Stimulated activated CD4-positive, alpha-beta T cell treated with anti-CD3 and anti-CD28 coated beads, Interleukin-4, amount 100 ng/mL, for 24 hours (primary cell): Measurements from ENCODE around the gene TRAK1.

Experiments used
- DNase-seq: peaks from one replicate; pipeline ENCODE4 v3.0.0-alpha.2; 2020

TRAK1 gene

DNA sequence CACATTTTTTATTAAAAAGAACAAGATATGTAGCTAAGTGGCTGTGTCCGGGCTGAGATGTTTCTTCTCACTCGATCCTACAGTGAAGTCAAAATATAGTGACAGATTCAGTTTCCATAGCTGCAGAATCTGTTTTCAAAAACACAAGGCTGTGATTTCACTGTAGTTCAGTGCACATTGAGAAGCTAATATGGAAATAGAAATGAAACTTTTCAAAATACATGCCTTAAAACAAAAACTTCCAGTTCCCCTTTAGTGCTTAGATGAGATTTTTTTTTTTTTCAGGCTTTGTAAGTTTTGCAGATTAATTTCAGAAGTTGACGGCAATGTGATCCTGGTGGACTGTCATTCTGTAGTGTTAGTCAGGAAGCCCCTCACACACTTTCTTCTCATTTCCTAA, 23.8 kb upstream of the TRAK1 start:
- DNase-seq = no peak

DNA sequence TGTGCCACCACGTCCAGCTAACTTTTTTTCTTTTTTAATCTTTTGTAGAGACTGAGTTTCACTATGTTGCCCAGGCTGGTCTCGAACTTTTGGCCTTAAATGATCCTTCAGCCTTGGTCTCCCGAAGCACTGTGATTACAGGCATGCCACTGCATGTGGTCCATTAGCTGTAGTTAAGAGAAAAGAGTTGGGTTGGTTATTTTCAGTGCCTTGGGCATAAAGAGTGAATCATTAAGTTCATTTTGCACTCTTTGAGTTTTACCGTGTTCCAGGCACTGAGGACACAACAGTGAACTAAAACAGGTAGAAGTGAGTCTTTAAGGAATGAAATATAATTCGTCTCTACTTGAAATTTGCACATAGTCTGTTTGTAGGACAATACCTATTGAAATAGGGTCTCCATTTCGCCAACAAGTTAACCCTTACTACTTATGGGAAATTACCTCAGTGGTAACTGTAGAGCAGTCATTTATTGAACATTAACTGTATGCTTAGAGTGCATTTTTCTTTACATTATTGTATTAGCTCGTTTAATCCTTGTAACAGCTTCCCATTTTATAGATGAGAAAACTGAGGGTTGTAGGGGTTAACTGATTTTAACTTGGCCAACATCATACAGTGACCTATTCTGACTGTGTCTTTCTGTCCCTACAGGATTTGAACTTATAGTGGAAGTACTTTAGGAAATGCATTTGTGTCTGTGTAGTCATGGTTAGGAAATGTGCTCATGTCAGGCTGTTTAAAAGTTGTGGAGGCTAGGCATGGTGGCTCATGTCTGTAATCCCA, 22.7 kb upstream of the TRAK1 start:
- no peak for DNase-seq

DNA sequence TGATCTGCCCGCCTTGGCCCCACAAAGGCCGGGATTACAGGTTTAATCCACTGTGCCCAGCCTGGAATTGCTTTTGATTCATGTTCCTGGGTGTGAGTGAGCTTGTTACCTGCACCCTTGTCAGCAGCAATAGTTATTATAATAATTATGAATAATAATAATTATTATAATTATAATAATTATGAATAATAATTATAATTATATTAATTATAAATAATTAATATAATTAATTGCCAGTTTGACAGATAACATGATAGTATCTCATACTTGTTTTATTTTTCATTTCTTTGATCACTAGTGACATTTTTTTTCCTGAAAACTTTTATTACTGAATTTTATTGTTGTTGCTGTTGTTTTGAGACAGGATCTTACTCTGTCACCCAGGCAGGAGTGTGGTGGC, 21.1 kb upstream of the TRAK1 start:
- no peak for DNase-seq

DNA sequence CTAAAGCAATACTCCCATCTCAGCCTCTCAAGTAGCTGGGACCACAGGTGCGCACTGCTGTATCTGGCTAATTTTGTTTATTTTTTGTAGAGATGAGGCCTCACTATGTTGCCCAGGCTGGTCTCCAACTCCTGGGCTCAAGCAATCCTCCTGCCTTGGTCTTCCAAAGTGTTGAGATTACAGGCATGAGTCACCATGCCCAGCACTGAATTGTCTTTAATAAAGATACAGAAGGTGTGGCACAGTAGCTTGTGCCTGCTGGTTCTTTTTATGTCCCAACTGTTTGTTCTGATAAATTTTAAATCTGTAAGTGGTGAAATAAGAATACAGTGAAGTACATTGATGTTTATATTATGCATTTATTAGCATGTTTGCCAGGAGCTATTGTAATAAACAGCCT, 20.6 kb upstream of the TRAK1 start:
- DNase-seq = no peak

DNA sequence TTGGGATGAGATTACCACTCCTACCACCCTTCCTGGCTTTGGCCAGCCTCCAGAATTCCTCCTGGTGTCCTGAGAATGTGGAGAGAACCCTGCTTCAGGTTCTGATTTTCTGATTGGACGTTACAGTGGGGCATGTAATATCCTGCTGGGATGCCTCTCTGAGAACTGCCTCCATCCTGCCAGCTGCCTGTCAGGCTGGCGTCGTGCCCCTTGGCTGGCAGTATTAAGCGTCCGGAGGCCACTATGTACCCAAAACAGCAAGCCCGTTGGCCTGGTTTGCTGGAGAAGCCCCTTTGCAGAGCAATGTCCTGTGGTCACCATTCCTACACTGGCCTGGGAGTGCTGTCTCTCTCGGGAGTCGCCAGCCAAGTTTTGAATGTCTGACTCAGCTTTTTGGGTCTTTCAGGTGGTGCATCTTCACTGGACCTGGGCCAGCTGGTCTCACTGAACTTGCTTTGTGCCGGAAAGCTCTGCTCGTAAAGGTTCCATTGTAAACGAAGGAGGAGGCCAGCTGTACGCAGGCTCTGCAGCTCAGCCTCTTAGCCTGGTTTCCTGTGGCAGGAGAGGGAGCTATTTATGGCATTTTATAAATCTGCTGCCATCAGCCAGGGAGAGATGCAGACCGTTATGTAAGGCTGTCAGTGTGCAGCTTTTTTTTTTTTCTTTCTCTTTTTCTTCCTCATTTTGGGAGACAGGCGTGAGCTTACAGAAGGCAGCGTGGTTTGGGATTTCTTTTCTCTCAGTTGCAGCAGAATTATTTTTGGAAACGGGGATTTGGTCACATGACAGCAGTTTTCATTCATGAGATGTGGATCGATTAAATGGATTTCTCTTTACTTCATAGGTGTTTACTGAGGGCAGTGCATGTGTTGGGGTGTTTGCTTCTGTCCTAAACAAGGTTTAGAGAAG, 19.0 kb upstream of the TRAK1 start:
- no peak for DNase-seq

DNA sequence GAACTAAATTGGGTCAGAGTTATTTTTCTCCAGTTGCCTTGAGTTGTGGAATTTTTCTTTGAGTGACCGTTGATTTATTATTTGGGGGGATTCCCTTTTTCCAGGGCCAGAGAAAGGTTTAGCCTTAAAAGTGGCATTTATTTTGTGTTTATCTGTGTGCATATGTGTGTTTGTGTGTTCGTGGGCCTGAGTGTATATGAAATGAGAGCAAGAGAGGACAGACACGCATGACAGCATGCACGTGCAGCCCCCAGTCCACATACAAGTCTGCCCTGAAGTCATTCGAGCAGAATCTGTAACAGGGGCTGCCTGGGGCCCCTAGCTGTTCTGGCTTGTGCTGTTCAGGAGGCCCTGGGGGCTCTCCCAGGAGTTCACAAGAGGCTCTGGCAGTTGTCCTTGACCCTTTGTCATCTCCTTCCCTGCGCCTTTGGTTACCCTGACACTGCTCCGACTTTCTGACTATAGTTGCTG, 18.3 kb upstream of the TRAK1 start:
- no peak for DNase-seq

DNA sequence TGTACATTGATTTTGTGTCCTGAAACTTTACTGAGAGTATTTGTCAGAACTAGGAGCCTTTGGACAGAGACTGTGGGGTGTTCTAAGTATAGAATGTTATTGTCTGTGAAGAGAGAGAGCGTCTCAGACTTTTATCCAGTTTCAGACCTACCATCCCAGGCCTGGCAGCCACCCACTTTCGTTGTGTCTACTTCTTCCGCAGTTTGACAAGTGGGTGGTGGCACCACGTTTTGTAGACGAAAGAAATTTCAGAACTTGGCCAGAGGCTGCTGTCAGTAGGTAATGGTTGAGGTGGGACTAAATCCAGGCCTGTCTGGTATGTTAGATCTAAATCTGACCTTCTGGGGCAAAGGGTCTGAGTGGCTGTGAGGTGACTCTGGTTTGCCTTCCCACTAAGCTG, 13.4 kb upstream of the TRAK1 start:
- no peak for DNase-seq

DNA sequence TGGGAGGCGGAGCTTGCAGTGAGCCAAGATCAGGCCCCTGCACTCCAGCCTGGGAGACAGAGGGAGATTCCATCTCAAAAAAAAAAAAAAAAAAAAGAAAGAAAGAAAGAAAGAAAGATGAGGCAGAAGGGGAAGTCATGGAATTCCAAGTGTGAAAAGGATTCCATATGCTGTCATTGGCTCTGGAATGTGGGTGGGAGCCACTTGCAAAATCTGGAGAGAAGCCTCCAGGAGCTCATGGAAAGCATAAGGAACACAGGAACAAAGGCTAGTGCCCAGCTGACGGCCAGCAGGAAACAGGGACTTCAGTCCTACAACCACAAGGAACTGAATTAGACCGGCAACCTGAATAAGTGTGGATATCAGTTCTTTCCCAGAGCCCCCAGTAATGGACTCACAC, 12.5 kb upstream of the TRAK1 start:
- DNase-seq = no peak

DNA sequence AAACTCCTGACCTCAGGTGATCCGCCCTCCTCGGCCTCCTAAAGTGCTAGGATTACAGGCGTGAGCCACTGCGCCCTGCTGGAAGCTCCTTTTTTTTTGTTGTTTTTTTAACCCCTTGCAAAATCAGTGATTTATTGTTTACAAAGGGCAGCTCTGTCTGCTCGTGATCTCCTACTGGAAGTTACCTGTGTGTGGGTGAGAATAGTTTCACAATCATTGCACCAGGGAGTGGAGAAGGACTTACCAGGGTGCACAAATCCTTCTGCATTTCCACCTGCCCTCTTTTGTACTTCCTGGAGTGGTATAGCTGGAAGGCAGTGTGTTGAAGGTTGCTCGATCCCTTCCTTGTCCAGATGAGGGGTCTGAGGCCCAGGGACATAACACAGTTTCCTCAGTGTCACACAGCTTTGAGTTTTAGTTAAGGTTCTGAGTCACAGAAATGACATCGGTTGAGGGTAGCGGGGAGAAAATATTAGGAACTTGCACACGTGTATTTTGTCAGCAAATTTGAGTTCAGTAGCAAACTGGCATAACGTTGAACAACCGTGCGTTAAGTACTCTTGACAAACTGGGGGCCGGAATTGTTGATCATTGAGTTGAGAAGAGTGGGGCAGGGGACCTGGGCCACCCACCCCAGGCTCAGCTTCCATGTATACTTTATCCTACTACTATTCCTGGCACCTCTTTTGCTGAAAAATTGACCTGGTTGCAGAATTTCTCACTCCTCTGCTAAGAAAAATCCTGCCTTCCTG, 11.3 kb upstream of the TRAK1 start:
- no peak for DNase-seq

DNA sequence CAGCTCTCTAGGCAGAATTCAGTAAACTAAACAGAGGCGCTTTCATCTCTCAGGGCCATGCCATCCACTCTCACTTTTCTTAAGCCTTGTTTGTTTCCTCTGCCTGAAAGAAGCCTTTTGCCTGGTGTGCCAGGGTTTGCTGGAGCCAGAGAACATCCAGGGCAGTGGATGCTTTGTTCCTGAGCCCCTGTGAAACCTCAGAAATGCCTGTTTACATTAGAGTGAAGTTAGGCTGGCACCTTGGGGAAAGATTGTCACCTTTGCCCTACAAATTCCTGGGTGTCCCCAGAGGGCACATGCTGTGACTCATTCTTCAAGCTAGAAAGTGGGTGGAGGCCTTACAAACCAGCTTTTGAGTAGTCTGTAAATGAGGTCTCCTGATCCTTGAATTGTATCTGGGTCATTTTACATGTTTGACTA, 10.7 kb upstream of the TRAK1 start:
- peak; percentile 34 for DNase-seq

DNA sequence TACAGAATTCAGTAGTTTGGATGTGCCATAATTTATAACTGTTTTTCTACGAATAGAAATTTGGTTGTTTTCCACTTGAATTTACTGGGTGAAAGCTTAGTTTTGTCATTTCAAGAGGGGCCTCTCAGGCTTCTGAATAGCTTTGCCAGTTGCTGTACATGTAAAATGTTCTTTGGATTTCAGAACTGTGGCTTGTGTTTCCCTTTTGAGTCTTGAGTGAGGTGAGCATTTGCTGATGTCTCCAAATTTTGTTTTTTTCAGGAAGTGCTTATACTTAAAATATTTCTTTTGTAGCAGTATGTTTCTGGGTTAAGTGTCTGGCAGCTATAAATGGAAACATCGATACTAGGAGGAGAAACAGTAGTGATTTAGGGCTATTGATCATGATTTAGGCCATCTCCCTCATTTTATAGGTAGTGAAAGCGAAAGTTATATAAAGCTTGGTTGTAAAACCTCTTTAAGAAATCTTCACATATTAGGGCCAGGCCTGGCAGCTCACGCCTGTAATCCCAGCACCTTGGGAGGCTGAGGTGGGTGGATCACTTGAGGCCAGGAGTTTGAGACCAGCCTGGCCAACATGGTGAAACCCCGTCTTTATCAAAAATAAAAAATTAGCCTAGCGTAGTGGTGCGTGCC, 9.2 kb upstream of the TRAK1 start:
- no peak for DNase-seq

DNA sequence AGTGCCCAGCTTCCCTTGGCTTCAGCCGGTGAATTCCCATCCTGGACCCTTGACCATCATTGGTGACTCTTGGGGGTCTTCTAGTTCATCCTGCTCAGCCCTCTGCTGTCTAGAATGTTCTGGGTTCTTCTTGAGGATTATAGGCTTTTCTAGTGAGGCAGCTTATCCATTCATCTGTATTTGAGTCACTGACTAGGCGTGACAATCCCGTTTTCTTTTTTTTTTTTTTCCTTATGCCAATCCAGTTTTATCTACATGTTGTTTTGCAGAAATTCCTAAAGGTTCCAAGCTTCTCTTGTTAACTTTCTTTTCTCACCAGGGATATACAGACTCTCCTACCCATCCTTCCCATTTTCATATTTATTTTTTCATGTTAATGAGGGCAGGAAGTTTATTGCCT, 6.6 kb upstream of the TRAK1 start:
- DNase-seq = no peak

DNA sequence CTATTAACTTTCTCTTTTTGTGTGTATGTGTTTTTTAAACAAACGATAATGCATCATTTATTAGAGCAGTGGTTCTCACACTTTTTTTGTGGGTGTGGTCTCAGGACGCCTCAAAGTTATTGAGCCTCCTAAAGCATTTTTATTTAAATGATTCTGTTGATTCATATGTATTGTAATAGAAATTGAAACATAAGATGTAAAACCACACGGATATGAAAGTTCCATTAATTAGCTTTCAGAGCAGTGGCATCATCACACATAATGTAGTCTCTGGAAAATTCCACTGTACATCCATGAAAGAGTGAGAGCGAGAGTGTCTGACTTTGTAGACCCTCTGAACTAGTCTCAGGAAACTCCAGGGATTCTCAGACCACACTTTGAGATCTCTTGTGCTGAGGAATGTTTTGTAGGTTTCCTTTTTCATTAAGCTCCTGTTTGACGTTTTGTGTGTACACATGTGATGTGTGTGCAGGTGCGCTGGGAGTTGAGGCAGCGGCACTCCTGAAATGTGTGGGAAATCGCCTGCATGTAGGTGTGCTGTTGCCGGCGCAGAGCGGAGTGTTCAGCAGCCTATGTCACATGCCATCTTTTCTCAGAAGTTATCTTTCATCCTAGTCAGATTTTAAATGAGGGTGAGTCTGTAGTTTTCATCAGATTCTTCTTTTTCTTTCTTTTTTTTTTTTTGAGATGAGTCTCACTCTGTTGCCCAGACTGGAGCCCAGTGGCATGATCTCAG, 5.3 kb upstream of the TRAK1 start:
- no peak for DNase-seq

DNA sequence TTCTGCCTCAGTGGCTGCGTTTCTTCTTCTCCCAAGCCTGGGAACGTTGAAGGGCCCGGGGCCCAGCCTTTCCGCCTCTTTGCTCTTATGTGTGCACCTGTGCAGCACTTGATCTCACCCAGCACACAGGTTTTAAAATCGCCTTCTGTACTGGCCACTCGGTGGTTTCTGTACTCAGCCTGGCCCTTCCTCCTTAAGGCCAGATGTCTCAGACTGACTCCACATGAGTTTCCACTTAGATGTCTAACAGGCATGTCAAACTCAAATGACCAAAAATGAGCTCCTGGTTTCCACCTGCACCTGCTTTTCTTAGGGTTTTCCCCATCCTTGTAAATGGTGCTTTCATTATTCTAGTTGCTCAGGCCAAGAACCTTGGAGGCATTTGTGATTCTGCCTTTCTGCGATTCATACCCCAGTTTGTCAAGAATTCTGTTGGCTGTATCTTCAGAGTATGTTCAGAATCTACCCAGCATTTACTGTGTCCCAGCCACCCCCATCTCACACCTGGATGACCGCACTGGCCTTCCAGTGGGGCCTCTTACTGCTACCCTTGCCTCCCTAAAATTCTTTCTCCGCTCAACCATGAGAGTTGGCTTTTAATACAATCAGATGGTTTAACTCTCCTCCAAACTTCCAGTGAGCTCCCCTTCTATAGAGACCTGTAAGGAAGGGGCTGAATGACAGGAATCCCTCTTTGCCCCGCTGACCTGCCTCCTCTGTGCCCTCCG, 2.2 kb upstream of the TRAK1 start:
- DNase-seq = no peak

DNA sequence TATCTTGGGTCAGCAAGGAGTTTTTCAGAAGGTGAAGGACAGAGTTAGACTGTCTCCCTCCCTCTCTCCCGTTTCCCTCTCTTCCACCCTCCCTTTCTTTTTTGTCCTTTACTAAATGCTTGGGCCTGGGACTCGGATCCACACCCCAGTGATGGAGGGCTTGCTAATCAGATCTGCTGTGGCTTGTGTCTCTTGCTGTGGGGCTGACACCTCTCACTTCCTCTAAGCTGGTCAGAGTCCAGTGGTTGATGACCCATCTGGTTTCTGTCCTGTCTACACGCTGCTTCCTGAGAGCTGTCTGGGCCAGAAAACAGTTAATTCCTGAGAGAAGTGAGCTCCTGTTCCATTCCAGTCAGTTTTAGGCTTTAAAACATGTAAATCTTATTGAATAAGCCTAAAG, 849 bp downstream of the TRAK1 start:
- DNase-seq = no peak

DNA sequence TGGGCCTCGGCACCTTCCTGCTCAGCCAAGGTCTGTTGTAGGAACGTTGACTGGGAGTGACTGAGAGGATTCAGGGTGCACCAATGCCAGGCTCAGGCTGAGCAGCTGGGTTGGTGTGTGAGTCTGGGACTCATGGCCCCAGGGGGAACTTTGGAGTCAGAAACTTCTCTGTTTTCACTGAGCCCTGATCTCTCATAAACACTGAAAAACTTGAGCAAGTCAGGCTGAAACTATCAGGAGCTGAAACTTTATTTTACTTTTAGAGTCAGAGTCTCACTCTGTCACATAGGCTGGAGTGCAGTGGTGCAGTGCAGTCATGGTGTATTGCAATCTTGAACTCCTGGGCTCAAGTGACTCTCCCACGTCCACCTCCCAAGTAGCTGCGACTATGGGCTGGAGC, 3.0 kb downstream of the TRAK1 start:
- DNase-seq = no peak

DNA sequence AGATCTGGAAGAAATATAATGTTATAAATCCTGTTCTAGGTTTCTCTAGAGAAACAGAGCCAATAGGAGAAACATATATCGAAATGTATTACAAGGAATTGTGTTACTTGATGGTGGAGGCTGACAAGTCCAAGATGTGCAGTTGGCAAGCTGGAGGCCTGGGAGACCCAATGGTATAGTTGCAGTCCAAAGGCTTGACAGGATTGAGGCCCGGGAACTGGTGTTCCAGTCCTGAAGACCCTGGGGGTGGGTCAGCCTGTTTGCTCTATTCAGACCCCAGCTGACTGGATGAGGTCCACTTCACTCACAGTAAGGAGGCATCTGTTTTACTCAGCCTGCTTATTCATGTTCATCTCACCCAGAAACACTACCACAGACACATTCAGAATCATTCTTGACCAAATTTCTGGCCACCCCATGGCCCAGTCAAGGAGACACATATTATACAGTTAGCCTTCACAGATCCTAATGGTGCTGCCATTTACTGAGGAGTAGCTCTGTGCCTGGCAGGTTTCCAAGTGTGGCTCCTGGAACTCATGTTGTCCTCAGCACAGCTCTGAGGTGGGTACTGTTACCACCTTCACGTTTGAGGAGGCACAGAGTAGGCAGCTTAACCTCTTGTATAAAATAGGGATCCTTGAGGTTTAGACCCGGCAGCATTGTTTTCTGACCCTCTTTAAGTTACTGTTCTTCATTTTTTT, 3.7 kb downstream of the TRAK1 start:
- no peak for DNase-seq

DNA sequence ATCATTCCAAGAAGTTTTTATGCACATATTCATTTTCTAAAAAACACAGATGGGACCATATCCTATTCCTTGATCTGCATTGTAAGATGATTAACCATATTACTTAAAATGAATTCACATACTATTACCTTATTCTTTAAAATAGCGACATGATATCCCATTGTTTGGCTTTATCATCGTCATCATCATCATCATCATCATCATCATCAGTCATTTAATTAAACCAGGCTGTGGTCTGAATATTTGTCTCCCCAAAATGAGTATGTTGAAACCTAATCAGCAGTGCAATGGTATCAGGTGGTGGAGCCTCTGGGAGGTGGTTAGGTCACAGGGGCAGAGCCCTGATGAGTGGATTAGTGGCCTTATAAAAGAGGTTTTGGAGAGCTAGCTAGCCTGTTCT, 4.4 kb downstream of the TRAK1 start:
- DNase-seq = no peak

DNA sequence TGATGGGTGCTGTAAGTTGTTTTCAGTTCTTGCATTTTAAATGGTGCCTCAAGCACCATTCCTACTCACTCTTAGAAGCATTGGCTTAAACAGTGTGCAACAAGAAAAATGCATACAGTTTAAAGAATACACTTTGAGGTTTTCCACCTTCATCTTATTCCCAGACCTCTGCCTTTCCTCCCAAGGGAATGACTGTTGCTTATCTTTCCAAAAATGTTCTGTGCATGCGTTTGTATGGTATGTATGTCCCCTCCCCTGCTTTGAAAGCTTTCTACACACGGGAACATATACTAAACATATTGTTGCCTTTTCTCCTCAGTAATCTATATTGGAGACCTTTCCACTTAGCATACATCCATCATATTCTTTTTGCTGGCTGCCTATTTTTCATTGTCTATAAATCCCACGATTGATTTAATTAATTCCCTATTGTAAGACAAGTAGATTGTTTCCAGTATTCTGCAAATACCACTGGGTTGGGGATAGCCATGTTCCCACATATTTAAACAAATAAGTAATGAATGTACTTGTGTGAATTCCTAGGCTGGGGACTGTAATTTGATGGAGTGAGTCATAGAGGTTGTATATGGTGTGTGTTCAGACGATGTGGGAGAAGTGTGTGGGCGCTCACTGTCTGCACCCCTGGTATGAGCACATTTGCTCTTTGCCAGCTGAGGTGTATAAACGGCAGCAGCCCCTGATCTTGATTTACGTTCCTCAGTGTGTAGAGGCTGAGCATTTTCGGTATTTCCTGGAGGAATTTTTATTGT, 5.8 kb downstream of the TRAK1 start:
- peak; percentile 62 for DNase-seq

DNA sequence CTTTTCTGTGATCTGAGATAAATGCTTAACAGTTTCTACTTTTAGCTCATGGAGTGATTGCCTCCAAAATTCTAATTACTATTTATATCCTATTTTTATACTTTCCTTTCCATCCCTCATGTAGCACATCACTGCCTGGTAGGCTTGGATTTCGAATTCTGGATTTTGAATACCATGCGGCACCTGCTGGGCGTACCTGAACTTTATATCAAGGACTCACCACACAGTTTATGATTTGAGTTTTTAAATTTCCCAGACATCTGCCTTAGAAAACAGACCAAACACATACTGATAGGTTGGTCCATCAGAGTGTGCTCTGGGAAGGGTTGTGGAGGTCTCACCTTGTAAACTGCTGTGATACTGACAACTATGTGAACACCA, 6.4 kb downstream of the TRAK1 start:
- DNase-seq = no peak
